Measurements from ENCODE around the gene RAB36. TPM values are rescaled to one million over a fixed set of nuclear protein-coding genes. Genes with fewer than 3 reads are reported as not detected.
A peak's percentile ranks its signal among the peaks of the same experiment; 100 is the strongest.

RAB36 gene
- total and polyA plus RNA-seq, 9 of the 15 experiments (the other 6 are each of a cell fraction or from before 2014, with no cell fraction given) = 0.04 to 0.50 (median 0.08) TPM; not detected in 3

- POLR2A ChIA-PET = interaction anchor here (0.7 to 8.6 kb wide), 19 partner anchors 10 to 470 kb away, joined by 3 to 68 read pairs (median 5); partner anchors contain the start of genes RAB36 and RSPH14
- Histone ChIP-seq H3K9ac (ENCODE audit: insufficient read depth in 1 of 2, low read depth in 2 of 2, low read length in 2 of 2) (peak overlapping the region in 1 of 2 experiments; percentile 3; a peak in 1 of 4 replicates), H4K20me1 (replicated peaks; ENCODE audit: control insufficient read depth, insufficient read depth, low read length) (peaks cover 64% of the 10 kb centered on the region), H3K9me3 (replicated peaks; ENCODE audit: control insufficient read depth, insufficient read depth, low read depth, low read length) (no peaks in the 10 kb centered on the region), H3K4me1 (replicated peaks in 1 of 2; ENCODE audit: control insufficient read depth in 2 of 2, insufficient read depth in 2 of 2, low read length in 2 of 2) (peaks cover 0 to 9% of the 10 kb centered on the region in 2 experiments; a peak in 2 of 5 replicates), H3K79me2 (ENCODE audit: control insufficient read depth, insufficient read depth, low read length) (no peaks in the 10 kb centered on the region), H3K4me2 (ENCODE audit: insufficient read depth, low read length) (no peak overlapping the region), H2AFZ (ENCODE audit: low read depth, low read length) (no peak overlapping the region), H3K9me1 (ENCODE audit: control insufficient read depth, insufficient read depth, low read length) (peaks cover 10% of the 10 kb centered on the region), H3K27me3 (ENCODE audit: control insufficient read depth in 2 of 2, insufficient read depth in 2 of 2, low read length in 2 of 2) (peaks cover 54 to 79% of the 10 kb centered on the region in 2 experiments), H3K4me3 (no peak overlapping the region), H3K36me3 (ENCODE audit: control insufficient read depth, insufficient read depth, low read length) (no peaks in the 10 kb centered on the region), H3K27ac (ENCODE audit: extremely low read depth, low read depth, low read length) (no peak overlapping the region)
- no TSS peak for BruUV-seq (replicated peaks)
- in situ Hi-C loops (cut with MboI) = loop anchor here (5.0 kb wide), 2 partner anchors 160 to 280 kb away; no protein-coding TSS in a partner anchor
- WGBS (ENCODE audit: insufficient coverage, low coverage, missing lambda C conversion rate) = under 1% methylated on average over 9 of the region's 9 CpGs
- TF ChIP-seq RBM22 (IDR thresholded peaks at IDR 0.05; ENCODE audit: low read depth, low read length, poor library complexity, severe bottlenecking) (no peak), GTF2F1 (IDR thresholded peaks at IDR 0.05; ENCODE audit: low read depth, low read length) (peak; percentile 18; the same call in 1 of the 2 replicates), RCOR1 (IDR thresholded peaks at IDR 0.05; ENCODE audit: borderline replicate concordance in 1 of 2, low read depth in 2 of 2, low read length in 2 of 2) (0 out of 4 replicates have a peak, but pooled peaks of 1 of the 2 experiments have one; percentile 29), NFE2 (IDR thresholded peaks at IDR 0.05; ENCODE audit: low read depth) (no peak), SMAD2 (IDR thresholded peaks at IDR 0.05; ENCODE audit: low read depth, low read length) (no peak), MAFK (IDR thresholded peaks at IDR 0.05; ENCODE audit: low read length) (peak; percentile 31; the same call in 1 of the 2 replicates), SMC3 (conservative IDR thresholded peaks at IDR 0.05; ENCODE audit: insufficient read depth, low read depth, low read length) (0 out of 2 replicates have a peak, but pooled peaks have one; percentile 8), SREBF1 (IDR thresholded peaks at IDR 0.05; ENCODE audit: borderline replicate concordance, low read depth, low read length) (0 out of 2 replicates have a peak, but pooled peaks have one; percentile 3)
- DNase-seq (ENCODE audit: extremely low read depth in 1 of 4, low spot score in 3 of 4) (peak in 2 of 4 experiments; percentile 58), FAIRE-seq (no peak), ATAC-seq (no peak)
- intact Hi-C loops (cut with micrococcal nuclease) = loop anchor here (1.0 to 10.0 kb wide), 9 partner anchors 154 to 663 kb away; no protein-coding TSS in a partner anchor
- CTCF ChIA-PET (ENCODE audit: low intra/inter-chr PET ratio) = interaction anchor here (0.5 to 12.0 kb wide), 18 partner anchors 16 to 340 kb away, joined by 3 to 549 read pairs (median 4); no protein-coding TSS in a partner anchor
These were observed 17.5 kb upstream of the RAB36 start for GRCh38 chr22:23127788-23128187.

All from K562 (cell line).